Naive thymus-derived CD8-positive, alpha-beta T cell (primary cell): ENCODE data around the gene NRF1. TPM values are rescaled to one million over a fixed set of nuclear protein-coding genes. Genes with fewer than 3 reads are reported as not detected.
"Not testable (repeated sequence)": the region's sequence is repeated elsewhere in the genome, so short reads cannot be mapped to it uniquely, and the experiment has no call there.

Source experiments
- ATAC-seq, 2 donors: fragments of 150-1000 bp; cut with Tn5 transposase in 1 of 2; sonication (Bioruptor Pico), chemical (Tn5 transposase) in 1 of 2; 1 replicate in 1 of 2; 2 replicates in 1 of 2; pipeline ENCODE4 v1.10.0; 2021; ENCODE audit warnings: mild to moderate bottlenecking in 2 of 2, moderate library complexity in 2 of 2
- POLR2A ChIA-PET: fragments of 350-600 bp; sonication (Branson Sonifier 250); formaldehyde crosslinking; loops from one replicate; lab custom pipeline; 2021; ENCODE audit warnings: antibody characterized with exemption; lab: Charles Lee
- DNase-seq, 10 donors: peaks; one replicate each; pipeline versions ENCODE4 v3.0.0 to v3.0.0-alpha.2; 2020 to 2022
- H3K27ac Mint-ChIP-seq, 10 donors: one replicate each; pipeline ENCODE4 v1.8.0; 2020 to 2022; ENCODE audit warnings: mild to moderate bottlenecking in 10 of 10, mixed read lengths in 10 of 10, moderate library complexity in 4 of 10, inconsistent platforms in 1 of 10
- H3K27me3 Mint-ChIP-seq, 5 donors: one replicate each; pipeline ENCODE4 v1.8.0; 2021 to 2022; ENCODE audit warnings: mixed read lengths in 5 of 5
- H3K36me3 Mint-ChIP-seq, 3 donors: one replicate each; pipeline ENCODE4 v1.8.0; 2020 to 2022; ENCODE audit warnings: mixed read lengths in 3 of 3, mild to moderate bottlenecking in 2 of 3, inconsistent platforms in 1 of 3
- H3K4me1 Mint-ChIP-seq, 4 donors: one replicate each; pipeline ENCODE4 v1.8.0; 2021 to 2022; ENCODE audit warnings: mixed read lengths in 4 of 4
- H3K4me3 Mint-ChIP-seq, 10 donors: one replicate each; pipeline ENCODE4 v1.8.0; 2020 to 2022; ENCODE audit warnings: mild to moderate bottlenecking in 10 of 10, mixed read lengths in 10 of 10, moderate library complexity in 6 of 10, inconsistent platforms in 1 of 10
- H3K9me3 Mint-ChIP-seq, 9 donors: one replicate each; pipeline ENCODE4 v1.8.0; 2020 to 2022; ENCODE audit warnings: mixed read lengths in 9 of 9, mild to moderate bottlenecking in 3 of 9, inconsistent platforms in 1 of 9, moderate library complexity in 1 of 9
- polyA plus RNA-seq, 3 donors: library from polyadenylated mRNA; unstranded; fragments of 300-500 nt; fragmentation: Illumina TruSeq; gene quantifications; one replicate each; pipeline ENCODE4 v1.2.3, GENCODE V29; 2021
- total RNA-seq, 8 experiments: library from RNA in 2 of 8; stranded (reverse) in 2 of 8; gene quantifications; one replicate each; pipeline ENCODE4 v1.2.3 and lab custom pipeline; 2021 to 2026

Gene NRF1
- total and polyA plus RNA-seq, 5 experiments from 2014 or later, result 11.7 to 45.0 (median 22.5) TPM

- H3K27me3 Mint-ChIP-seq, H3K4me1 Mint-ChIP-seq, H3K4me3 Mint-ChIP-seq, DNase-seq, ATAC-seq, POLR2A ChIA-PET: not testable (repeated sequence)
- Mint-ChIP-seq H3K36me3 (peaks cover 25 to 47% (median 33%) of the 10 kb centered on the region in 3 donors), H3K27ac (peak overlapping the region in 1 of 10 donors; percentile 26), H3K9me3 (peaks cover 0 to 11% (median 0%) of the 10 kb centered on the region in 9 donors)
Observed at GRCh38 chr7:129674475-129674874, 63.0 kb downstream of the NRF1 start.

DNA sequence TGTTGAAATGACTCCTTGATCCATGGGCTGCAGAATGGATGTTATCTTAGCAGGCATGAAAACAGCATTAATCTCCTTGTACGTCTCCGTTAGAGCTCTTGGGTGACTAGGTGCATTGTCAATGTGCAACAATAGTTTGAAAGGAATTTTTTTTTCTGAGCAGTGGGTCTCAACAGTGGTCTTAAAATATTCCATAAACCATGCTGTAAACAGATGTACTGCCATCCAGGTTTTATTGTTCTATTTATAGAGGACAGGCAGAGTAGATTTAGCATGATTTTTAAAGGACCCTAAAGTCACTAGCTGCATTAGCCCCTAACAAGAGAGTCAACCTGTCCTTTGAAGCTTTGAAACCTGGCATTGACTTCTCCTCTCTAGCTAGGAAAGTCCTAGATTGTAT lies 64.0 kb downstream of the NRF1 start:
- Mint-ChIP-seq H3K4me3 (no peak overlapping the region), H3K9me3 (peaks cover 0 to 11% (median 0%) of the 10 kb centered on the region in 9 donors), H3K27me3 (no peaks in the 10 kb centered on the region), H3K4me1 (peaks cover 0 to 7% (median 3%) of the 10 kb centered on the region in 4 donors), H3K36me3 (peaks cover 25 to 55% (median 37%) of the 10 kb centered on the region in 3 donors), H3K27ac (no peak overlapping the region)
- no peak for DNase-seq
- no peak for ATAC-seq
- POLR2A ChIA-PET, result no interaction called here

GRCh38 chr7:129676017-129676897 lies 64.7 kb downstream of the NRF1 start:
- Mint-ChIP-seq H3K4me3 (no peak overlapping the region), H3K27me3 (no peaks in the 10 kb centered on the region), H3K27ac (peak overlapping the region in 1 of 10 donors; percentile 36), H3K4me1 (peaks cover 0 to 7% (median 5%) of the 10 kb centered on the region in 4 donors), H3K9me3 (peaks cover 0 to 11% (median 0%) of the 10 kb centered on the region in 9 donors), H3K36me3 (peaks cover 25 to 61% (median 37%) of the 10 kb centered on the region in 3 donors)
- DNase-seq (no peak), ATAC-seq (no peak)
- POLR2A ChIA-PET, result no interaction called here

DNA sequence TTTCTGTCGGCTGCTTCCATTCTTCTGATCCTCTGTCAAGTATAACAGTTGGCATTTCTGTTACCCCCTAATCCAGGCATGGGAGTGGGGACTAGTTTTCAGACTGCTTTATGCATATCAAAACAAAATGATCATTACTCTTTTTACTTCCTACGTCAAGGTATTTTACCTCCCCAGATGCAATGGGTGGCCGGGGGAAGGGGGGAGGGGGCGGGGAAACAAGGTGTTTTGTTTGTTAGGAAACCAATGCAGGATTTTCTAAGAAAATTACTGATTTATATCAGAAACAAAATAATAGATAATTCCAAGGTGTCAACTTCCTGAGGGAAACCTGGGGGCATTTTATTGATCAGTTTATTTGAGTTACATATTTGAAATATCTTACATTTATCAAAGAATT lies 66.3 kb downstream of the NRF1 start:
- no peak for ATAC-seq
- Mint-ChIP-seq H3K27me3 (no peaks in the 10 kb centered on the region), H3K9me3 (peaks cover 0 to 11% (median 0%) of the 10 kb centered on the region in 9 donors), H3K36me3 (peaks cover 25 to 74% (median 39%) of the 10 kb centered on the region in 3 donors), H3K4me1 (peaks cover 0 to 7% (median 5%) of the 10 kb centered on the region in 4 donors), H3K27ac (no peak overlapping the region), H3K4me3 (no peak overlapping the region)
- DNase-seq, result no peak
- POLR2A ChIA-PET, result no interaction called here

GRCh38 chr7:129678606-129679005 lies 67.1 kb downstream of the NRF1 start:
- DNase-seq, result no peak
- Mint-ChIP-seq H3K36me3 (peaks cover 25 to 79% (median 39%) of the 10 kb centered on the region in 3 donors), H3K4me3 (no peak overlapping the region), H3K4me1 (peaks cover 0 to 7% (median 5%) of the 10 kb centered on the region in 4 donors), H3K27me3 (no peaks in the 10 kb centered on the region), H3K27ac (peak overlapping the region in 1 of 10 donors; percentile 2), H3K9me3 (peaks cover 0 to 11% (median 0%) of the 10 kb centered on the region in 9 donors)
- POLR2A ChIA-PET, result no interaction called here
- no peak for ATAC-seq

- Mint-ChIP-seq H3K27ac (no peak overlapping the region), H3K27me3 (no peaks in the 10 kb centered on the region), H3K4me3 (no peak overlapping the region), H3K9me3 (peaks cover 0 to 3% (median 0%) of the 10 kb centered on the region in 9 donors), H3K36me3 (peaks cover 17 to 78% (median 25%) of the 10 kb centered on the region in 3 donors), H3K4me1 (peaks cover 0 to 5% (median 2%) of the 10 kb centered on the region in 4 donors)
- ATAC-seq, result no peak
- no peak for DNase-seq
- POLR2A ChIA-PET, result no interaction called here
Observed at GRCh38 chr7:129680400-129680799, 68.9 kb downstream of the NRF1 start.

DNA sequence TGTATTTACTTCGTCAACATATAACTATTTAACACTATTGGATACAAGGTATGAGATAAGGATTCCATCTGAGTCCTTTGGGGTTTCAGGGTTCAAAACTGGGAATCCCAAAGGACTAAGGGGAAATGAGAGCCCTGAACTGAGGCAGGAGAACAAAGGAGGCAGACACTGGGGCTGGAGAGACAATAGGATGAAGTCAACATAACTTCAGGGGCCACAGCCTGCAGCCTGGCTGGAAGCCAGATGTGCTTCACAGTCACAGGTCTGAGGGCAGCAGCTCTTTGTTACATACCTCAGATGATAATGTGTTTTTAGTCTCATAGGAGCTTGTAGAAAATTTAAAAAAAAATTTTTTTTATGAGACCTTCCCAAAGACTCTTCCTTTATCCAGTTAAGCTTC lies 73.3 kb downstream of the NRF1 start:
- Mint-ChIP-seq H3K27me3 (no peaks in the 10 kb centered on the region), H3K4me1 (peaks cover 0 to 11% (median 4%) of the 10 kb centered on the region in 4 donors), H3K4me3 (no peak overlapping the region), H3K27ac (peak overlapping the region in 1 of 10 donors; percentile 63), H3K9me3 (no peaks in the 10 kb centered on the region), H3K36me3 (peaks cover 0 to 67% (median 6%) of the 10 kb centered on the region in 3 donors)
- POLR2A ChIA-PET, result no interaction called here
- ATAC-seq, result no peak
- no peak for DNase-seq

DNA sequence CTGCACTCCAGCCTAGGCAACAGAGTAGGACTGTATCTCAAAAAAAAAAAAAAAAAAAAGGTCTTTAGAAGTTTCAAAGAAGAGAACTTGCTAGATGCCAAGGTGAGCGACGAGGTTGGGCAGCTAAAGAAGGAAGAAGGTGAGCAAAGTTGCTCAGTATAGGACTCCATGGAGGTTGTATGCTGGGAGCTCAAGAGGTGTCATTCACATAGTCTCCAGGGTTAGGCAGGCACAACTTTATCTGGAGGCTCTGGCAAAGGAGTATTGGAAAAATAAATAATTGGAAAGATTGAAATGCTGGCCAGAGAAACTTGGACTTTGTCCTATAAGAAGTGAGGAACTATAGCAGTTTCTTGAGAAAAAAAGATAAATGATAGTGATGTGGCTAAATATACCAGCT lies 74.5 kb downstream of the NRF1 start:
- POLR2A ChIA-PET, result interaction anchor here (0.7 kb wide), 1 partner anchor 626 kb away, joined by 6 read pairs; no protein-coding TSS in a partner anchor
- H3K27me3 Mint-ChIP-seq, result no peaks in the 10 kb centered on the region
- no peaks in the 10 kb centered on the region for H3K9me3 Mint-ChIP-seq
- peaks cover 0 to 70% (median 2%) of the 10 kb centered on the region in 3 donors for H3K36me3 Mint-ChIP-seq
- no peak overlapping the region for H3K4me3 Mint-ChIP-seq
- no peak for ATAC-seq
- H3K27ac Mint-ChIP-seq, result peak overlapping the region in 1 of 10 donors; percentile 66
- H3K4me1 Mint-ChIP-seq, result peaks cover 0 to 11% (median 3%) of the 10 kb centered on the region in 4 donors
- no peak for DNase-seq

DNA sequence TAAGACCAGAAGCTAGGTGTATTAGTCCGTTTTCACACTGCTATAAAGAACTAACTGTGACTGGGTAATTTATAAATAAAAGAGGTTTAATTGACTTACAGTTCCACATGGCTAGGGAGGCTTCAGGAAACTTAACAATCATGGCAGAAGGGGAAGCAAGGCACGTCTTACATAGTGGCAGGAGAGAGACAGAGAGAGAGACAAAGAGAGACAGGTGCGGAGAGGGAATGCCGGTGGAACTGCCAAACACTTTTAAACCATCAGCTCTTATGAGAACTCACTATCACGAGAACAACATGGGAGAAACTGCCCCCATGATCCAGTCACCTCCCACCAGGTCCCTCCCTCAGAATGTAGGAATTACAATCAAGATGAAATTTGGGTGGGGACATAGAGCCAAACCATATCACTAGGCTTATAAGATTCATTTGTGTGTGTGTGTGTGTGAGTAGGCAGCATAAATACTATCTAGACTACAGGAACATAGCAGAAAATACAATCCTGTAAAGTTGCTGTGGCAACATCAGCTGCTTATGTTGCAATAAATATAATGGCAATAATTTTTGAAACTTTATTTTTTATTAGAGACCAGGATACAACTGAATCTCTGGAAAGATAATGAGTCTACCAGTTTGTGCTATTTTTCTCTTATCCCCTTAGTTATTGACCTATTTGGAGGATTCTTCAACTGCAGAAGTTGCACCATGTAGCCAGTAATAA lies 77.1 kb downstream of the NRF1 start:
- Mint-ChIP-seq H3K4me1 (peaks cover 0 to 20% (median 4%) of the 10 kb centered on the region in 4 donors), H3K36me3 (peaks cover 7 to 73% (median 11%) of the 10 kb centered on the region in 3 donors), H3K27ac (peak overlapping the region in 1 of 10 donors; percentile 43), H3K27me3 (no peaks in the 10 kb centered on the region), H3K4me3 (no peak overlapping the region), H3K9me3 (no peaks in the 10 kb centered on the region)
- POLR2A ChIA-PET, result no interaction called here
- DNase-seq (no peak), ATAC-seq (no peak)

- Mint-ChIP-seq H3K36me3 (peaks cover 7 to 77% (median 11%) of the 10 kb centered on the region in 3 donors), H3K27ac (no peak overlapping the region), H3K9me3 (no peaks in the 10 kb centered on the region), H3K4me3 (no peak overlapping the region), H3K4me1 (peaks cover 0 to 18% (median 4%) of the 10 kb centered on the region in 4 donors), H3K27me3 (no peaks in the 10 kb centered on the region)
- POLR2A ChIA-PET, result no interaction called here
- ATAC-seq (no peak), DNase-seq (no peak)
Observed at GRCh38 chr7:129689995-129690581, 78.6 kb downstream of the NRF1 start.

DNA sequence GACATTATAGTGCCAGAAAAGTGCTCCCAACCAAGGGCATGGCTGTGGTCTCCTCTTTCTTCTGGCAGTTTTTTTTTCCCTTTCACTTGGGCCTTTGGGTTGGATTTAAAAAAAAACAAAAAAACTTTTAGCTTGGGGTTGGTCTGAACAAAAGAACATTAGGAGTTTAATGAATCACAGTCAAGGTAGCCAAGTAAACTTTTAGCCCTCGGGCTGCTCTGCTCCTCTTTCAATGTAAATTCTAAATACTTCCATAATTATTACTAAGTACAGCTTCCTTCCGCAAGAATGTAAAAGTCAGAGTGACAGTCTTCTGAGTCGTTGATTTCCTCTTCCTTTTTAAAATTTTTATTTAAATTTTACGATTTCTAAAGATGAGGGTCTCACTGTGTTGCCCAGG lies 79.2 kb downstream of the NRF1 start:
- H3K9me3 Mint-ChIP-seq, result no peaks in the 10 kb centered on the region
- DNase-seq (no peak), ATAC-seq (no peak)
- H3K4me3 Mint-ChIP-seq, result no peak overlapping the region
- H3K4me1 Mint-ChIP-seq, result peaks cover 0 to 16% (median 4%) of the 10 kb centered on the region in 4 donors
- peaks cover 7 to 79% (median 11%) of the 10 kb centered on the region in 3 donors for H3K36me3 Mint-ChIP-seq
- H3K27ac Mint-ChIP-seq, result no peak overlapping the region
- POLR2A ChIA-PET, result no interaction called here
- H3K27me3 Mint-ChIP-seq, result no peaks in the 10 kb centered on the region
